DOHH2 (cell line): Measurements from ENCODE around the gene FOXP2.

Experiments used
- H3F3A ChIP-seq: fragments of 200-600 bp; sonication (generic), shearing (Covaris generic); 2 replicates; pipeline ENCODE4 v1.6.0; 2016; ENCODE audit warnings: antibody characterized with exemption, mild to moderate bottlenecking; ENCODE audit not compliant: control insufficient read depth, insufficient read depth
- H3K27ac ChIP-seq: fragments of 200-600 bp; sonication (generic); 2 replicates; pipeline ENCODE4 v1.5.1; 2014; ENCODE audit warnings: low read depth, mild to moderate bottlenecking, low read length, moderate library complexity
- H3K27me3 ChIP-seq: fragments of 200-600 bp; sonication (generic); 2 replicates; pipeline ENCODE4 v1.6.1; 2014; ENCODE audit warnings: mild to moderate bottlenecking, low read length, mixed read lengths; ENCODE audit not compliant: control insufficient read depth
- H3K36me3 ChIP-seq: fragments of 200-600 bp; sonication (generic); 2 replicates; pipeline ENCODE4 v1.6.1; 2014; ENCODE audit warnings: mild to moderate bottlenecking, low read length, moderate library complexity, mixed read lengths; ENCODE audit not compliant: control insufficient read depth
- H3K4me1 ChIP-seq: fragments of 200-600 bp; sonication (generic); 2 replicates; pipeline ENCODE4 v1.6.1; 2014; ENCODE audit warnings: mild to moderate bottlenecking, low read length, mixed read lengths; ENCODE audit not compliant: control insufficient read depth
- H3K4me2 ChIP-seq: fragments of 200-600 bp; sonication (generic); 2 replicates; pipeline ENCODE4 v1.6.0; 2014; ENCODE audit warnings: mild to moderate bottlenecking, low read length, moderate library complexity
- H3K4me3 ChIP-seq: fragments of 200-600 bp; sonication (generic); 2 replicates; pipeline ENCODE4 v1.5.1; 2014; ENCODE audit warnings: mild to moderate bottlenecking, low read length, mixed read lengths
- H3K79me2 ChIP-seq: fragments of 200-600 bp; sonication (generic); 2 replicates; pipeline ENCODE4 v1.6.1; 2014; ENCODE audit warnings: mild to moderate bottlenecking, low read length, mixed read lengths; ENCODE audit not compliant: control insufficient read depth
- H3K9me2 ChIP-seq: fragments of 200-600 bp; sonication (generic); replicated peaks from 2 replicates; pipeline ENCODE4 v1.6.1; 2014; ENCODE audit warnings: mild to moderate bottlenecking, low read length, mixed read lengths; ENCODE audit not compliant: control insufficient read depth
- H3K9me3 ChIP-seq: fragments of 200-600 bp; sonication (generic); 2 replicates; pipeline ENCODE4 v1.6.1; 2014; ENCODE audit warnings: antibody characterized with exemption, low read length, mixed read lengths; ENCODE audit not compliant: control insufficient read depth, insufficient read depth
- H4K20me1 ChIP-seq: fragments of 200-600 bp; sonication (generic); 2 replicates; pipeline ENCODE4 v1.6.0; 2014; ENCODE audit warnings: low read depth, mild to moderate bottlenecking, antibody characterized with exemption, low read length, moderate library complexity; ENCODE audit not compliant: control insufficient read depth, insufficient read depth
- CTCF ChIP-seq: fragments of 200-600 bp; sonication (generic); IDR thresholded peaks from one replicate; pipeline ENCODE4 v1.5.1; 2014; ENCODE audit warnings: antibody characterized with exemption, mild to moderate bottlenecking, low read depth, low read length; ENCODE audit not compliant: poor library complexity, severe bottlenecking
- EZH2phosphoT487 ChIP-seq: fragments of 200-600 bp; sonication (generic); IDR thresholded peaks from 2 replicates; pipeline ENCODE4 v1.6.1; 2017; ENCODE audit warnings: borderline replicate concordance, mild to moderate bottlenecking, antibody characterized with exemption, low read length, moderate library complexity, mixed read lengths

The FOXP2 gene

DNA sequence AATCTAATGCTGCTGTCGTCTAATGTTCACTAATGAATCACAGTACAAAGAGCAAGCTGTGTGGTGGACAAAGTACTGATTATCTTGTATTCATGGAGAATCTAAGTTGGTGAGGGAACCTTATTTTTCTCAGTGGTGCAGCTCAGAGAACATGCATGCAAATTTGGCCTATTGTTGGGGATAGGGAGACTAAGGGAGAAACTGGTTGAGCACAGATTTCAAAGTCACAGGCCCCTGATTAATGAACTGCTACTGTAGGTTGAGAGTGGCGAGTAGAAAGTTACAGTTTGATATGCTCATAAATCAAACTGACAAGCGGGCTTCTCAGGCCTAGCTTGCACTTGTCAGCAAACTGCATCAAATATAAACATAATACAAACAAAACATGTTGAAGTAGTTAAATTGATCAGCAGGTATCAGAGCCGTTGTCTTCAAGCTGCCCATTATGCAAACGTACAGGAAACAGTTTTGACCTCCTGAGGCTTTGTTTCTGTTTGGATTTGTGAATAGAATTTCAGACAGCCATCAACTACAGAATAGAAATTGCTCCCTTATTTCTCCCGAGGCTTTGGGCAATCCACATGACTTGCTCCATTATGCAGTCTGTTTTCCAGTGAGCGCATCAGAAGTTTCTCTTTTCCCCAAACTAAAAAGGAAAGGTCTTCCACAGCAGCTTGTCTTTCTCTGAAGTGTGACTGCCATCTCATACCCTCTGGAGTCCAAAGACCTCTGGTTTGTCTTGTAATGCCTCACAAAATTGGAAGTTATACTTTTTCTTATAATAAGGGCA is 215.8 kb downstream of the FOXP2 start:
- TF ChIP-seq CTCF (no peak), EZH2phosphoT487 (no peak)
- H4K20me1 ChIP-seq, result no peaks in the 10 kb centered on the region
- no peaks in the 10 kb centered on the region for H3K9me2 ChIP-seq
- no peaks in the 10 kb centered on the region for H3F3A ChIP-seq
- H3K36me3 ChIP-seq, result no peaks in the 10 kb centered on the region
- no peaks in the 10 kb centered on the region for H3K79me2 ChIP-seq
- no peaks in the 10 kb centered on the region for H3K9me3 ChIP-seq
- no peaks in the 10 kb centered on the region for H3K27me3 ChIP-seq
- H3K27ac ChIP-seq, result no peak overlapping the region
- no peaks in the 10 kb centered on the region for H3K4me1 ChIP-seq
- H3K4me3 ChIP-seq, result no peak overlapping the region
- H3K4me2 ChIP-seq, result no peak overlapping the region

- H3K36me3 ChIP-seq, result no peaks in the 10 kb centered on the region
- H3K79me2 ChIP-seq, result no peaks in the 10 kb centered on the region
- no peaks in the 10 kb centered on the region for H3K4me1 ChIP-seq
These were observed 216.7 kb downstream of the FOXP2 start for GRCh38 chr7:114631249-114631822.

GRCh38 chr7:114639451-114639850 is 224.8 kb downstream of the FOXP2 start:
- Histone ChIP-seq H3K27ac (no peak overlapping the region), H3K9me3 (no peaks in the 10 kb centered on the region), H3K36me3 (no peaks in the 10 kb centered on the region), H3K79me2 (no peaks in the 10 kb centered on the region), H3K4me1 (no peaks in the 10 kb centered on the region), H3K4me3 (no peak overlapping the region), H3K4me2 (no peak overlapping the region), H3K9me2 (no peaks in the 10 kb centered on the region), H3F3A (no peaks in the 10 kb centered on the region), H4K20me1 (no peaks in the 10 kb centered on the region), H3K27me3 (no peaks in the 10 kb centered on the region)
- TF ChIP-seq CTCF (no peak), EZH2phosphoT487 (no peak)

More at GRCh38 chr7:114631249-114631822, 216.7 kb downstream of the FOXP2 start:
- Histone ChIP-seq H3K9me2 (no peaks in the 10 kb centered on the region), H3K4me2 (no peak overlapping the region), H3K27me3 (no peaks in the 10 kb centered on the region), H4K20me1 (no peaks in the 10 kb centered on the region), H3F3A (no peaks in the 10 kb centered on the region), H3K9me3 (no peaks in the 10 kb centered on the region), H3K27ac (no peak overlapping the region), H3K4me3 (no peak overlapping the region)
- TF ChIP-seq CTCF (no peak), EZH2phosphoT487 (no peak)
